Brain pericyte (primary cell): ENCODE results near the gene CD3E.

ENCODE experiments used
- DNase-seq: peaks from one replicate; pipeline ENCODE4 v3.0.0-alpha.2; 2012; ENCODE audit warnings: low read depth, low spot score

CD3E gene

DNA sequence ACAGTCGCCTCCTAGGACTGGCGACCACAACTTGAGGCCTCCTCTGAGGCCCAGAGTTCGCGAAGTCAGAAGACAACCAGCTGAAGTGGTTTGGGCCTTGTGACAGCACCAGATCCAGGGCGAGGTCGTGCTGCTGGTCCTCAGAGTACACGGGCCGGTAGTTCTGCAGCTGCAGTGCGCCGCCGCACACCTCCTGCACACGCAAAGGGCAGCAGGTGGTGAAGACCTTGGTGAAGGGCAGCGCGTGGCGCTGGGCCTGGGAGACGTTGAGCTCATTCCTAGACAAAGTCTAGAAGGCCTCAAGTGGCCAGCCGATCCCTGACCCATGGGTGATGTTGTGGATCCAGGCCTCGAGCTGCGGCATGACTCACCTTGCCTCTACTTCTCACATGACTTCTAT, 18.2 kb downstream of the CD3E start:
- DNase-seq = no peak

DNA sequence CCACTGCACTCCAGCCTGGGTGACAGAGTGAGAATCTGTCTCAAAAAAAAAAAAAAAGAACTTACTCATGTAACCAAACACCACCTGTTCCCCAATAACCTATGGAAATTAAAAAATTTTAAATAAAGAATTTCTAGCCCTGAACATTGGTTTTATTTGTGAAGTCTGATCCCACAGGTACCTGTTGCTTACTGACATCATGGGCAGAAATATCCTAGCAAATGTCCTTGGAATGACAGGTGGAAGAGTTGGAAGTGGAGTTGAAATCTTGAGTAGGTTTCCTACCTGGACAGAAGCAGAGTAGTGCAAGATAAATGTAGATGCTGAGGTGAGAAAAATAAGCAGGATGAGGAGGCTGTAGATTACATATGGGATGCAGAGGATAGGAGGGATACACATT, 20.8 kb downstream of the CD3E start:
- no peak for DNase-seq

DNA sequence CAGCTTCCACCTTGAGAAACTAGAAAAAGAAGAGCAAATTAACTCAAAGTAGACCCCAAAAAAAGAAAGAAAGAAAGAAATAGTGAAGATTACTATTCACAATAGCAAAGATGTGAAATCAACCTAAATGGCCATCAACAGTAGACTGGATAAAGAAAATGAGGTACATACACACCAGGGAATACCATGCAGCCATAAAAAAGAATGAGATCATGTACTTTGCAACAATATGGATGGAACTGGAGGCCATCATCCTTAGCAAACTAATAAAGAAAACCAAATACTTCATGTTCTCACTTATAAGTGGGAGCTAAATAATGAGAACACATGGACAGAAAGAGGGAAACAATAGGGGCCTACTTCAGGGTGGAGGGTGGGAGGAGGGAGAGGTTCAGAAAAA, 24.2 kb downstream of the CD3E start:
- DNase-seq = no peak

DNA sequence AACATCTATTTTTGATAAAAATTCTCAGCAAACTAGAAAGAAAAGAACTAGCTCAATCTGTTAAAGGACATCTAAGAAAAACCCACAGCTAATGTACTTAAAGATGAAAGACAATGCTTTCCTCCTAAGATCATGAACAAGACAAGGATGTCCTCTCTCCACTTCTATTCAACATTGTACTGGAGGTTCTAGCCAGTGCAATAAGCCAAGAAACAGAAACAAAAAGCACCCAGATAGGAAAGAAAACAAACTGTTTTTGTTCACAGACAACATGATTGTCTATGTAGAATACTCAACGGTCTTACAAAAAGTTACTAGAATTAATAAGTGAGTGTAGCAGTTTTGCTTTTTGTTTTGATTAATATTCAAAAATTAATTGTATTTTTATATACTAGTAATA, 30.2 kb downstream of the CD3E start:
- no peak for DNase-seq

DNA sequence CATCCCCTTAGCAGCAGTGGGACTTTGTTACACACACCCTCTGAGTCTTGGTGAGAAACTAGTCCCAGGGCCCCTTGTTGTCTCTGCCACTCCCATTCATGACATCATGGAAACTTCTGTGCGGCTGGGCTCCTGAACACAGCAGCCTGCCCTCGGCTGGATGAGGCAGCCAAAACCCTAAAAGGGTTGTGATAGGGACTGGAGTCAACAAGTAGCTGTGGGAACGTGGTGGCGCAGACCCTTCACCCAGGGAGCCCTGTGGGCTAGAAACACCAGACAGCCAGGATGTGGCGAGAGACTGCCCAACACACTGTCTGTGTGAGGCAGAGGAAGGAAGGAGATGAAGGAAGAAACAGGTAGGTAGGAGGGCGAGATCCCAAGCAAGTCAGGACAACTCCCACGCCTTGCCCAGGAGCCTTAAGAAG, 34.1 kb downstream of the CD3E start:
- no peak for DNase-seq

DNA sequence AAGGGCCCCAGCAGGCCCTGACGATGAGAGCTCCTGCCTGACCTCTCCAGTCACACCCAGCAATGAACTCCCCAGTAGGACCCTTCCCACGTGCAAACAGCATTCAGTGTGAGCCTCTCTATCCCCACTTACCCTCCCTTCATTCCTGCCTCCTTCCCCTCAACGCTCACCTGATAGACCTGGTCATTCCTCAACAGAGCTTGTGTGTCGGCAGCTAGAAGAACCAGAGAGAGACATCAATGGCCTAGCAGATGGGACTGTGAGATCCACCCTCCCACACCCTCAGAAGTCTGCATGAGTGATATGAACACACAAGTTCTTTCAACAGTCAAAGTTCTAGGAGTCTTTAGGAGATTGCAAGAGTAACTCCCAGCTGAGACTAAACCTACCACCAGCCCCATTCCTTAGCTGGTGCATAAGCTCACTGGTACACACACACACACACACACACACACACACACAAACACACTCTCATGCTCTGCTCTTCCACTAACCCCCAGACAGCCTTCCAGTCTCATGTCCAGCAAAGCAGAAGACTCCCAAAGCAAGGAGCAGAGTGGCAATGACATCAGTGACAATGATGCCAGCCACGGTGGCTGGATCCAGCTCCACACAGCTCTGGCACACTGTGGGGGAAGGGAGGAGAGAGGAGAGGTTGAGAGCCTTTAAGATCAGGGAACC, 34.9 kb downstream of the CD3E start:
- no peak for DNase-seq

DNA sequence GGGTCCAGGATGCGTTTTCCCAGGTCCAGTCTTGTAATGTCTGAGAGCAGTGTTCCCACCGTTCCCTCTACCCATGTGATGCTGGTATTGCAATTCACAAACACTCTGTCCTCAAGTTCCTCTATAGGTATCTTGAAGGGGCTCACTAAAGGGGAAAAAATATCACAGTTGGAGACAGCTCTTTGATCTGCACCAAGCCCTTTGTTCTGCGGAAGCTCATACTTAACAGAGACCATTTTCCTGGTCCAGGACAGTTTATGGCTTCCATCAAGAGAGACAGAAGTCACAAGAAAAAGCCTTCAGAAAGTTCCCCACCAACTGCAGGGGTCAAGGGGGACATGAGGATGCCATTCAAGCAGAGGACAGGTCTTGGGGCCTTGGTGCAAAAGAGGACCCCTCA, 35.9 kb downstream of the CD3E start:
- no peak for DNase-seq

DNA sequence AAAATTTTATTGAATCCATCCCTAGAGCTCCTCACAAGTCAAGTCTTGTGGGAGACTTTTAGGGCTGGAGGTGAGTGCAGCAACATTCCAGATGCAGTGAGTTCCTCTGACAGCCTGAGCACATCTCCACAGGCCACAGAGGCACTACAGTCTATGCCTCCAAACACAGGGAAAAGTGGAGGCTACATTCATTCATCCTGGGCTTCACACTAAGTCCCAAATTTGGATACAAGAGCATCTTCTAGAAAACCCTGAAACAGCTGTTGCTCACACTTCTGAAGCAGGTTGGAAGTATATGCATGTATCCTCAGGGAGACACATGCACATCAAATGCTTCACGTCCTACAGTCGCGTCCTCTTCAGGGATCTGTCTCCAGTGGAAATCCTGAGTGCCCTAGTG, 36.7 kb downstream of the CD3E start:
- DNase-seq = no peak

DNA sequence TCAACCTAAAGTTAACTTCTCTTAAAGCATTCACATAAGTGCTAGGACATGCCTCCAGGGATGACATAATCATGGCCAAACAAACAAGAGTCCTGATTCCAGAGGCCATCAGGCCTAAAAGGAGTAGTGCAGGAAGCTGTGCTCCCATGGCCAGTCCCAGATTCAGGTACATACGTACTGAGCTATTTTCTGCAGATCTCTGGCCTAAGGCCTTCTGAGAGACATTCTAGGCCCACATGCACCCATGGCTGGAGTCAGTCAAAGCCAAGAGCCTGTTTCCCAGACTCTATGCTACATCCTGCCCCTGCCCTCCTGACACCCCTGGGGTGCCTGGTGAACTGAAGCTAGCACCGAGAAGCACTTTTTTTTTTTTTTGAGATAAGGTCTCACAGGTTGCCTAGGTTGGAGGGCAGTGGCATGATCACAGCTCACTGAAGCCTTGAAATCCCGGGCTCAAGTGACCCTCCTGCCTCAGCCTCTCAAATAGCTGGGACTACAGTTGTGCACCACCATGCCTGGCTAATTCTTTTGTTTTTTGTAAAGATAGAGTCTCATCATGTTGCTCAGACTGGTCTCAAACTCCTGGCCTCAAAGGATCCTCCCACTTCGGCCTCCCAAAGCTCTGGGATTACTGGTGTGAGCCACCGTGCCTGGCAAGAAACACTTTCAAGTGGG, 37.4 kb downstream of the CD3E start:
- no peak for DNase-seq

DNA sequence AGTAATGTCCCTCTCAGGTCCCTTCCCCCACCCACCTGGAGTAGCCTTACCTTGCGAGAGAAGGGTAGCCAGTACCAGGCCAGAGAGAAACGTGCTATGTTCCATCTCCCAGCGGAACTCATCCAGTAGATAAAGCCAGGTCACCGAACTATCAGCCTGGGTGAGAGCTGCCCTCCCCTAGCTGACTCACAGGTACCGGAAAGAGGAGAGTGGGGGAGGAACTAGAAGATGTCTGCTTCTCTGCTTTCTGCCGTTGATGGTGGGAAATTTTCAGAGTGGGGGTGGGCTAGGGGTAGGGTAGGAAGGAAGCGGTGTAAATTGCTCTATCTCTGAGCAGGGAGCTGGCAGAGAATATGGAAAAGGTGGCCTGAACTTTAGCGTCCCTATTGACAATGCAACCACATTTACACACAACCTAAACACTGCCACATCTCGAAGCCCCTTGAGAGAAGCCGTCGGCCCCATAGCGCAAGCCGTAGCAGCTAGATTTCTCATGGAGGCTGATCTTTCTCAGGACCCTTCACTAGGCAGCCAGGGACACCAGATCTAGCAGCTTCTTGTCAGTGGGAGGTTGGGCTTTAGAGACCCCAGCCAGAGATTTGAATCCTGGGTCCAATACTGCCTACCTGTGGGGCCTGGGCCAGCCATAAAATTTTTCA, 38.1 kb downstream of the CD3E start, which contains the start of gene CD3D:
Gene CD3D (minus strand): TSS at position 203 of the 659 bp plus-strand sequence. CDS start 98 bp downstream, at position 105.
- no peak for DNase-seq

DNA sequence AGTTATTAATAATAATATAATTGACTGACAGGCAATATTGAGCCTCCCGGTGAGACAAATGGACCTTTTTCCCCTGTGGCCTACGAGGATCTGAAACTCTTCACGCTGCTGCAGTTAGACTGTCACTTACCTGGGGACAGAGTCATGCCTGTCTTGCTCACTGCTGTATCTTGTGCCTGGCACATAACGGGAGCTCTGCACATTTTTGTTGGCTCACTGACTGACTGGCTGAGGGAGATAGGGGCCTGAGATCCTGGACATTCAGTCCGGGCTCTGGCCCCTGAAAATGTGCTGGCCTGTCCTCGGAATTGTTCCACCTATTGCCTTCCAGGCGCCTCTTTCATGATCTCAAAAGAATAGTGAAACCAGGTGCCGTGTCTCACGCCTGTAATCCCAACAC, 38.7 kb downstream of the CD3E start:
- DNase-seq = no peak

DNA sequence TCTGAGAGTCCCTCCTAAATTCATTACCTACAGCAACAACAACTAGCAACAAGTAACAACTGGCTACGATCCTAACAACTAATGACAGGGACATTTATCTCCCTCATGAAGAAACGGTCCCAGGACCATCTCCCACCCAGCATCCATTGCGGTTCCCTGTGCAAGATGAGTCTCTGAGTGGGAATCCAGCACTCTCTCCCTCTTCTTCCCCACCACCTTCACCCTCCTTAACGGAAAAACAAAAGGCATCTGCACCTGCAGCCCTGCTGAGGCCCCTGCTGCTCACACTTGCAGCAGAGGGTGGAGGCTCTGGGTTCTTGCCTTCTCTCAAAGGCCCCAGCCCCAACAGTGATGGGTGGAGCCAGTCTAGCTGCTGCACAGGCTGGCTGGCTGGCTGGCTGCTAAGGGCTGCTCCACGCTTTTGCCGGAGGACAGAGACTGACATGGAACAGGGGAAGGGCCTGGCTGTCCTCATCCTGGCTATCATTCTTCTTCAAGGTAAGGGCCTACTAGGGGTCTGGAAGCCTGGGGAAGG, 39.5 kb downstream of the CD3E start, which contains the start of gene CD3G:
Gene CD3G (plus strand): TSS at position 364 of the 535 bp plus-strand sequence. CDS start 80 bp downstream, at position 444.
- no peak for DNase-seq

DNA sequence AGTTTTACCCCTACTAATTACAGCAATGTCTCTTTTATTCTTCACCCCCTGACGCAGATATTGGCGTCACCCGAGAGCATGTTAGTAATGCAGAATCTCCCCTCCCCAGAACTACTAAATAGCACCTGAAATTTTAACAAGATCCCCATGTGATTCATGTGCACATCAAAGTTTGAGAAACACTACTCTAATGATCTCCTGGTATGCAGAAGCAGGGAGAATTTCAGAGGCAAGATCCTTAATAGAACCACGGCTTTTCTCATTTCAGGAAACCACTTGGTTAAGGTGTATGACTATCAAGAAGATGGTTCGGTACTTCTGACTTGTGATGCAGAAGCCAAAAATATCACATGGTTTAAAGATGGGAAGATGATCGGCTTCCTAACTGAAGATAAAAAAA, 44.9 kb downstream of the CD3E start:
- no peak for DNase-seq

DNA sequence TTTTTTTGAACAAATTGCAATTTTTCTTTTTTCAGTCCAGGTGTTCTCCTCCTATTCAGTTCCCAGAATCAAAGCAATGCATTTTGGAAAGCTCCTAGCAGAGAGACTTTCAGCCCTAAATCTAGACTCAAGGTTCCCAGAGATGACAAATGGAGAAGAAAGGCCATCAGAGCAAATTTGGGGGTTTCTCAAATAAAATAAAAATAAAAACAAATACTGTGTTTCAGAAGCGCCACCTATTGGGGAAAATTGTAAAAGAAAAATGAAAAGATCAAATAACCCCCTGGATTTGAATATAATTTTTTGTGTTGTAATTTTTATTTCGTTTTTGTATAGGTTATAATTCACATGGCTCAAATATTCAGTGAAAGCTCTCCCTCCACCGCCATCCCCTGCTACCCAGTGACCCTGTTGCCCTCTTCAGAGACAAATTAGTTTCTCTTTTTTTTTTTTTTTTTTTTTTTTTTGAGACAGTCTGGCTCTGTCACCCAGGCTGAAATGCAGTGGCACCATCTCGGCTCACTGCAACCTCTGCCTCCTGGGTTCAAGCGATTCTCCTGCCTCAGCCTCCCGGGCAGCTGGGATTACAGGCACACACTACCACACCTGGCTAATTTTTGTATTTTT, 48.7 kb downstream of the CD3E start:
- DNase-seq = no peak

DNA sequence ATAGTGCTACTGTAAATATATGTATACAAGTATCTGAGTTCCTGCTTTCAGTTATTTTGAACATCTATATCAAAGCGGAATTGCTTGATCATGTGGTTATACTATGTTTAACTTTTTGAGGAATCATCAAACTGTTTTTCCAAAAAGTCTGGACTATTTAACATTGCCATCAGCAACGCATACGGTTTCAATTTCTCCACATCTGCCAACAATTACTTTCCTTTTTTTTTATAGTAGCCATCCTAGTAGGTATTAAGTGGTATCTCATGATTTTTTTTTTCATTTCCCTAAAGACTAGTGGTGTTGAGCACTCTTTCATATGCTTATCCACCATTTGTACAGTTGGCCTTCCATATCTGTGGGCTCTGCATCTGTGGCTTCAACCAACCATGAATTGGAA, 53.5 kb downstream of the CD3E start:
- DNase-seq = no peak

DNA sequence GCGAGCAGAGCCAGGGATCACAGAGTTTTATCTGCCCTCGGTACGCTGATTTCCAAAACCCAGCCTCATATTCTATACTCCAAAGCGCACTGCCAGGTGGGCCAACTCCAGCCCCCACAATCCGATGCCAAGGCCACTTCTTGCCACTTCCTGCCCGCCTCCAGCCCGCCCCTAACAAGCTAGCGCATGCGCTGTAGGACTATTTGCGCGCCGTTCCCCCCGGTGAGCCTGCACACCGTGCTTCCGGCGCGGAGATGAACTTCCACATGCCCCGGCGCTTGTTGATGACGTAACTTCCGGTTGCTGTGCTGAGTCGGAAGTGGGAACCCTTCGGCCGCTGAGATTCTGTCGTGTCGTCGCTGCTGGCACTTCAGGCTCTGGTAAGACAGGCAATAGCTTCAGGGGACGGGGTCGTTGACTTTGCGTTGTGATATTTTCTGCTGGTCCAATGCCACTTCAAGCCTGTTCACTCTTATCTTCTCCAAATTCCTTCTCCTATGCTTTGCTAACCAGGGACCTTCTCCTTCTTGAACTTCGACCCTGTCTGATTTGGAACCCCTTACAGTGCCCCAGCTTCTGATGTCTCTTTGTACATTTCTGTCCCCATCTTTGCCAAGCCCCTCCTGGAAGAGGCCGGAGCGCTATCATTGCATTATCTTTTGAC, 54.9 kb downstream of the CD3E start, which contains the start of gene UBE4A:
Gene UBE4A (plus strand): TSS at position 306 of the 664 bp plus-strand sequence. CDS start 5,481 bp downstream, outside the sequence.
- peak; percentile 75 for DNase-seq

DNA sequence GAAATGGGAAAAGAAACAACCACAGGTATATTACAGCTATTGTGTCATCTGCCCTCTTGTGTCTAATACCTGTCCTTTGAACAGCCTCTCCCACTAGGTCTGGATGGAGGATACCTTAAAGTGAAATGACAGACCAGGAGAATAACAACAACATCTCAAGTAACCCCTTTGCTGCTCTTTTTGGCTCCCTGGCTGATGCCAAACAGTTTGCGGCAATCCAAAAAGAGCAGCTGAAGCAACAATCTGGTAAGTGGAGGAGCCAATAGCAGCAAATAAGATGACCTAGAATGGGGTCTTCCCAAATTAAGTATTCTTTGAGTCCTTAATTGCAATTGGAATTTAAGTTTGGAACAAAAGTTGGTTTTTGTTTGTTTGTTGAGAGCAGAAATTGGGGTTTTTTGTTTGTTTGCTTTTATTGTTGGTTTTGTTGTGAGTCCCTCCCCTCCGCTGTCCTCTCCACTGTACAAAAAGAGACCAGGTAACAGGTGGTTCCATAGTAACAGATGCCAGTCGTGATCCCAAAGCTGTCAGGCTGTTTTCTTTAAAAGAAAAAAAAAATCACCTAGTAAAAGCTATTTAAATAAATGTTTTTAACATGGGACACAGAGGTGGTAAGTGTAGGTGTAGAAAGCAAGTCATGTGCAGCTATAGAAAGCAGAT, 60.6 kb downstream of the CD3E start:
- no peak for DNase-seq
